HepG2 (cell line): ENCODE results near the gene UBE2I. TPM values are rescaled to one million over a fixed set of nuclear protein-coding genes. Genes with fewer than 3 reads are reported as not detected.
A peak's percentile ranks its signal among the peaks of the same experiment; 100 is the strongest.

ENCODE experiments used
- ATAC-seq: fragments of 200-7000 bp; cut with Tn5 transposase; 3 replicates; pipeline ENCODE4 v1.9.1; 2020; ENCODE audit warnings: mild to moderate bottlenecking, moderate library complexity
- BruUV-seq: library from RNA; stranded (reverse); fragments of 400-500 nt; replicated peaks from 2 replicates; lab custom pipeline; 2021; lab: Mats Ljungman, UMichigan
- CTCF ChIA-PET: fragments of 300-600 bp; formaldehyde crosslinking; extraction: SDS; loops from one replicate; lab custom pipeline; 2021; ENCODE audit warnings: low total read pairs, inconsistent platforms, low intra/inter-chr PET ratio; lab: Yijun Ruan, JAX
- POLR2A ChIA-PET: fragments of 350-600 bp; sonication (Branson Sonifier 250); formaldehyde crosslinking; loops from one replicate; lab custom pipeline; 2020; ENCODE audit warnings: antibody characterized with exemption, inconsistent platforms; lab: Yijun Ruan, JAX
- DNase-seq: peaks from one replicate; pipeline ENCODE4 v3.0.0-alpha.2; 2015; ENCODE audit warnings: low spot score
- FAIRE-seq: peaks from 3 replicates; lab custom pipeline; 2011; peaks lifted over from hg19 to GRCh38; lab: Jason Lieb, UNC
- H2AFZ ChIP-seq: one replicate; pipeline ENCODE4 v1.6.1; 2011; ENCODE audit warnings: low read length, inconsistent platforms
- H3K27ac ChIP-seq: fragments of 300-600 bp; 3 replicates; pipeline ENCODE4 v1.8.0; 2011; ENCODE audit warnings: mixed run types, mild to moderate bottlenecking, mixed read lengths, low read length, inconsistent platforms; ENCODE audit not compliant: insufficient read depth; ENCODE audit errors: extremely low read length
- H3K27me3 ChIP-seq, 2 experiments: fragments of 200-600 bp in 1 of 2; 2 replicates in 1 of 2; 3 replicates in 1 of 2; pipeline versions ENCODE4 v1.6.0 to v1.8.0; 2011; ENCODE audit warnings: low read length in 2 of 2, mild to moderate bottlenecking in 2 of 2, moderate library complexity in 2 of 2, inconsistent platforms in 1 of 2; ENCODE audit not compliant: insufficient read depth in 2 of 2, control insufficient read depth in 1 of 2
- H3K36me3 ChIP-seq, 2 experiments: fragments of 200-600 bp in 1 of 2; replicated peaks in 1 of 2; 2 replicates in 1 of 2; 3 replicates in 1 of 2; pipeline versions ENCODE4 v1.5.1 to v1.8.0; 2011; ENCODE audit warnings: low read length in 2 of 2, inconsistent platforms in 1 of 2; ENCODE audit not compliant: insufficient read depth in 2 of 2, control insufficient read depth in 1 of 2
- H3K4me1 ChIP-seq: 2 replicates; pipeline ENCODE4 v1.5.1; 2012; ENCODE audit warnings: low read length, inconsistent platforms; ENCODE audit not compliant: insufficient read depth
- H3K4me2 ChIP-seq: 2 replicates; pipeline ENCODE4 v1.6.0; 2011; ENCODE audit warnings: low read depth, low read length, inconsistent platforms
- H3K4me3 ChIP-seq, 3 experiments: fragments of 200-600 bp in 1 of 3; sonication (generic), shearing (Covaris generic) in 1 of 3; replicated peaks in 1 of 3; 2 replicates each; pipeline ENCODE4 v1.5.1; 2011 to 2016; ENCODE audit warnings: low read length in 3 of 3, inconsistent platforms in 2 of 3, low read depth in 2 of 3, mild to moderate bottlenecking in 2 of 3, control low read depth in 1 of 3, mixed read lengths in 1 of 3; ENCODE audit not compliant: insufficient read depth in 1 of 3
- H3K79me2 ChIP-seq: one replicate; pipeline ENCODE4 v1.6.1; 2011; ENCODE audit warnings: low read length, inconsistent platforms; ENCODE audit not compliant: insufficient read depth
- H3K9ac ChIP-seq: 2 replicates; pipeline ENCODE4 v1.6.0; 2011; ENCODE audit warnings: mild to moderate bottlenecking, low read depth, low read length, inconsistent platforms; ENCODE audit not compliant: insufficient read depth
- H3K9me3 ChIP-seq: 2 replicates; pipeline ENCODE4 v1.5.1; 2012; ENCODE audit warnings: mild to moderate bottlenecking, low read length
- H4K20me1 ChIP-seq: 2 replicates; pipeline ENCODE4 v1.6.0; 2011; ENCODE audit warnings: inconsistent platforms, mild to moderate bottlenecking, low read length, moderate library complexity; ENCODE audit not compliant: insufficient read depth
- ZNF432 ChIP-seq: sonication (generic); formaldehyde crosslinking; IDR thresholded peaks from 2 replicates; pipeline ENCODE4 v1.5.0; 2020; ENCODE audit warnings: missing genetic modification reagents, mild to moderate bottlenecking, borderline replicate concordance
- WGBS: methylation state at CpG from one replicate; pipeline ENCODE4 v1.1.6; 2017; ENCODE audit warnings: low lambda C conversion rate; 5-methylcytosine and 5-hydroxymethylcytosine counted together
- in situ Hi-C: cut with HindIII; loops from 2 replicates; pipeline ENCODE4 v1.10.0; 2017; ENCODE audit warnings: low pct_unique_long_range_greater_than_20kb; ENCODE audit not compliant: extremely low pct_ligation_motif_present
- intact Hi-C: fragments of 100-400 bp; cut with micrococcal nuclease; formaldehyde crosslinking; loops from one replicate; pipeline ENCODE4 v1.10.0; 2022; ENCODE audit not compliant: unreplicated experiment
- polyA plus RNA-seq, 8 experiments: library from polyadenylated mRNA; depleted of rRNA in 3 of 8; stranded (reverse) in 7 of 8; unstranded in 1 of 8; fragments of >200 nt; fragmentation: Illumina TruSeq in 4 of 8; extraction: Trizol in 4 of 8; gene quantifications; 2 replicates each; pipeline versions ENCODE4 v1.2.1 to v1.2.3, GENCODE V29; 2011 to 2016; ENCODE audit warnings: low read depth in 4 of 8, missing spikeins in 1 of 8, mixed read lengths in 1 of 8; ENCODE audit not compliant: insufficient read depth in 1 of 8
- total RNA-seq, 5 experiments: library from RNA; depleted of rRNA; stranded (reverse); fragments of >200 nt; fragmentation: Illumina TruSeq; extraction: Trizol; gene quantifications; 2 replicates each; pipeline ENCODE4 v1.2.3, GENCODE V29; 2016; ENCODE audit warnings: low read depth in 1 of 5
- TF ChIP-seq, protein P1 (sequence below), 2 experiments: sonication (generic) in 1 of 2; formaldehyde crosslinking in 1 of 2; IDR thresholded peaks; 2 replicates each; pipeline versions ENCODE4 v1.5.1 to v1.6.1; 2011 to 2020; ENCODE audit warnings: borderline replicate concordance in 1 of 2, low read depth in 1 of 2, low read length in 1 of 2, mild to moderate bottlenecking in 1 of 2, missing genetic modification reagents in 1 of 2, moderate library complexity in 1 of 2
- TF ChIP-seq, protein P2 (sequence below): sonication (generic); formaldehyde crosslinking; conservative IDR thresholded peaks from 2 replicates; pipeline ENCODE4 v1.8.0; 2022; ENCODE audit warnings: mild to moderate bottlenecking, moderate library complexity, missing genetic modification reagents

The UBE2I gene
- total and polyA plus RNA-seq, 2 of the 13 experiments (the other 11 are each of a cell fraction or from before 2014, with no cell fraction given) = 75.8 to 98.9 TPM

- Histone ChIP-seq H2AFZ (no peak overlapping the region), H3K27me3 (no peaks in the 10 kb centered on the region; a peak in 1 of 5 replicates), H3K36me3 (peaks cover 6 to 14% of the 10 kb centered on the region in 2 experiments; a peak in 4 of 5 replicates), H3K9ac (peak overlapping the region; percentile 85), H3K4me1 (peaks cover 30% of the 10 kb centered on the region), H3K4me2 (peak overlapping the region; percentile 98), H4K20me1 (no peaks in the 10 kb centered on the region), H3K9me3 (no peaks in the 10 kb centered on the region), H3K4me3 (peak overlapping the region; percentile 76 to 92 (median 91); a peak in 5 of 6 replicates), H3K79me2 (peaks cover 48% of the 10 kb centered on the region), H3K27ac (peak overlapping the region; percentile 40)
- FAIRE-seq (no peak), DNase-seq (no peak), ATAC-seq (no peak)
- WGBS = 85% methylated on average over 15 of the region's 19 CpGs
- intact Hi-C loops = no loop called here
- in situ Hi-C loops = no loop called here
- POLR2A ChIA-PET = no interaction called here
- TF ChIP-seq, protein P1, sequence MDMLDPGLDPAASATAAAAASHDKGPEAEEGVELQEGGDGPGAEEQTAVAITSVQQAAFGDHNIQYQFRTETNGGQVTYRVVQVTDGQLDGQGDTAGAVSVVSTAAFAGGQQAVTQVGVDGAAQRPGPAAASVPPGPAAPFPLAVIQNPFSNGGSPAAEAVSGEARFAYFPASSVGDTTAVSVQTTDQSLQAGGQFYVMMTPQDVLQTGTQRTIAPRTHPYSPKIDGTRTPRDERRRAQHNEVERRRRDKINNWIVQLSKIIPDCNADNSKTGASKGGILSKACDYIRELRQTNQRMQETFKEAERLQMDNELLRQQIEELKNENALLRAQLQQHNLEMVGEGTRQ (IDR thresholded peaks at IDR 0.05; ENCODE audit: low read depth, low read length) = no peak
- TF ChIP-seq, protein P1 (CRISPR knock-in tag; IDR thresholded peaks at IDR 0.05; ENCODE audit: borderline replicate concordance) = peak; percentile 29; the same call in 1 of the 2 replicates
- no peak for TF ChIP-seq ZNF432 (CRISPR knock-in tag)
- TF ChIP-seq, protein P2, sequence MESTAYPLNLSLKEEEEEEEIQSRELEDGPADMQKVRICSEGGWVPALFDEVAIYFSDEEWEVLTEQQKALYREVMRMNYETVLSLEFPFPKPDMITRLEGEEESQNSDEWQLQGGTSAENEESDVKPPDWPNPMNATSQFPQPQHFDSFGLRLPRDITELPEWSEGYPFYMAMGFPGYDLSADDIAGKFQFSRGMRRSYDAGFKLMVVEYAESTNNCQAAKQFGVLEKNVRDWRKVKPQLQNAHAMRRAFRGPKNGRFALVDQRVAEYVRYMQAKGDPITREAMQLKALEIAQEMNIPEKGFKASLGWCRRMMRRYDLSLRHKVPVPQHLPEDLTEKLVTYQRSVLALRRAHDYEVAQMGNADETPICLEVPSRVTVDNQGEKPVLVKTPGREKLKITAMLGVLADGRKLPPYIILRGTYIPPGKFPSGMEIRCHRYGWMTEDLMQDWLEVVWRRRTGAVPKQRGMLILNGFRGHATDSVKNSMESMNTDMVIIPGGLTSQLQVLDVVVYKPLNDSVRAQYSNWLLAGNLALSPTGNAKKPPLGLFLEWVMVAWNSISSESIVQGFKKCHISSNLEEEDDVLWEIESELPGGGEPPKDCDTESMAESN (CRISPR knock-in tag) = 0 out of 2 replicates have a peak, but pooled peaks have one; percentile 3
- no TSS peak for BruUV-seq
- CTCF ChIA-PET = no interaction called here
Measured at GRCh38 chr16:1350691-1351090, 41.3 kb downstream of the UBE2I start.
